Ishikawa (cell line): Measurements from ENCODE around the gene PRRT3.

Experiments used
- EGR1 ChIP-seq: IDR thresholded peaks from 2 replicates; pipeline ENCODE4 v1.6.1; 2012
- EP300 ChIP-seq: IDR thresholded peaks from 2 replicates; pipeline ENCODE4 v1.6.1; 2012; ENCODE audit warnings: borderline replicate concordance
- FOXM1 ChIP-seq: IDR thresholded peaks from 2 replicates; pipeline ENCODE4 v1.6.1; 2012; ENCODE audit warnings: low read depth, borderline replicate concordance
- TEAD4 ChIP-seq: IDR thresholded peaks from 2 replicates; pipeline ENCODE4 v1.6.1; 2012
- TF ChIP-seq, protein P1 (sequence below): IDR thresholded peaks from 2 replicates; pipeline ENCODE4 v1.6.1; 2012; ENCODE audit warnings: low read depth, mild to moderate bottlenecking

DNA sequence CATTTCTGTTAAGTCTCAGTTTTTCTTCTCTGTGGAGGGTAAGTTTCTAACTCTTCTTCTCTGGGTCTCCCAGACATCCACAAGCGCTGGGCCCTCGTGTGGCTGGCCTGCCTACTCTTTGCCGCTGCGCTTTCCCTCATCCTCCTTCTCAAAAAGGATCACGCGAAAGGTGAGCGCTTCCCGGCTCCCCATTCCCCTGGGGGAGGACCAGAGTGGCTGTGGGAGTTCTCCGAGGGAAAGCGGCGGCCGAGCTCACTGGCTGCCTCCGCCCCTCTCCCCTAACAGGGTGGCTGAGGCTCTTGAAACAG lies 19.7 kb downstream of the PRRT3 start:
- TF ChIP-seq, protein P1, sequence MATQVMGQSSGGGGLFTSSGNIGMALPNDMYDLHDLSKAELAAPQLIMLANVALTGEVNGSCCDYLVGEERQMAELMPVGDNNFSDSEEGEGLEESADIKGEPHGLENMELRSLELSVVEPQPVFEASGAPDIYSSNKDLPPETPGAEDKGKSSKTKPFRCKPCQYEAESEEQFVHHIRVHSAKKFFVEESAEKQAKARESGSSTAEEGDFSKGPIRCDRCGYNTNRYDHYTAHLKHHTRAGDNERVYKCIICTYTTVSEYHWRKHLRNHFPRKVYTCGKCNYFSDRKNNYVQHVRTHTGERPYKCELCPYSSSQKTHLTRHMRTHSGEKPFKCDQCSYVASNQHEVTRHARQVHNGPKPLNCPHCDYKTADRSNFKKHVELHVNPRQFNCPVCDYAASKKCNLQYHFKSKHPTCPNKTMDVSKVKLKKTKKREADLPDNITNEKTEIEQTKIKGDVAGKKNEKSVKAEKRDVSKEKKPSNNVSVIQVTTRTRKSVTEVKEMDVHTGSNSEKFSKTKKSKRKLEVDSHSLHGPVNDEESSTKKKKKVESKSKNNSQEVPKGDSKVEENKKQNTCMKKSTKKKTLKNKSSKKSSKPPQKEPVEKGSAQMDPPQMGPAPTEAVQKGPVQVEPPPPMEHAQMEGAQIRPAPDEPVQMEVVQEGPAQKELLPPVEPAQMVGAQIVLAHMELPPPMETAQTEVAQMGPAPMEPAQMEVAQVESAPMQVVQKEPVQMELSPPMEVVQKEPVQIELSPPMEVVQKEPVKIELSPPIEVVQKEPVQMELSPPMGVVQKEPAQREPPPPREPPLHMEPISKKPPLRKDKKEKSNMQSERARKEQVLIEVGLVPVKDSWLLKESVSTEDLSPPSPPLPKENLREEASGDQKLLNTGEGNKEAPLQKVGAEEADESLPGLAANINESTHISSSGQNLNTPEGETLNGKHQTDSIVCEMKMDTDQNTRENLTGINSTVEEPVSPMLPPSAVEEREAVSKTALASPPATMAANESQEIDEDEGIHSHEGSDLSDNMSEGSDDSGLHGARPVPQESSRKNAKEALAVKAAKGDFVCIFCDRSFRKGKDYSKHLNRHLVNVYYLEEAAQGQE, result no peak
- no peak for TF ChIP-seq TEAD4
- TF ChIP-seq EP300, result no peak
- no peak for TF ChIP-seq FOXM1
- no peak for TF ChIP-seq EGR1
